Stimulated activated CD4-positive, alpha-beta T cell treated with anti-CD3 and anti-CD28 coated beads, TNF-alpha, amount 100 ng/mL, for 48 hours (primary cell): ENCODE data around the gene ASGR1.
"Not testable (repeated sequence)": the region's sequence is repeated elsewhere in the genome, so short reads cannot be mapped to it uniquely, and the experiment has no call there.

Experiments used
- DNase-seq, 3 donors: peaks; one replicate each; pipeline ENCODE4 v3.0.0-alpha.2; 2020; ENCODE audit warnings: low read depth in 3 of 3

ASGR1 gene

DNA sequence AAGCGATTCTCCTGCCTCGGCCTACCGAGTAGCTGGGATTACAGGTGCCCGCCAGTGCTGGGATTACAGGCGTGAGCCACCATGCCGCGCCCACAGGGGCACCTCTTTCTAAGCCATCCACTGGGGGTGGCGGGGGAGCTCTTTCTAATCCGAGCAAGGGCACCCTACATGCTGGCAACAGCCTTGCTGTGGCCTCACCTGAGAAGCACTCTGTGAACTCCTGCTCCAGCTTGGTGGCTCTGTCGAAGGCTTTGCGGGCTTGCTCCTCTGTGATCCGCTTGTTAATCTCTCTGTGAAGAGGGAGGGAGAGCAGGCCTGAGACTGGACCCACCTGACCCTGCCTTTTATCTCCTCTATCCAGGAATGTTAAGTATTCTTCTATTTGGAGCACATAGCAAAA, 11.9 kb upstream of the ASGR1 start:
- no peak for DNase-seq

DNA sequence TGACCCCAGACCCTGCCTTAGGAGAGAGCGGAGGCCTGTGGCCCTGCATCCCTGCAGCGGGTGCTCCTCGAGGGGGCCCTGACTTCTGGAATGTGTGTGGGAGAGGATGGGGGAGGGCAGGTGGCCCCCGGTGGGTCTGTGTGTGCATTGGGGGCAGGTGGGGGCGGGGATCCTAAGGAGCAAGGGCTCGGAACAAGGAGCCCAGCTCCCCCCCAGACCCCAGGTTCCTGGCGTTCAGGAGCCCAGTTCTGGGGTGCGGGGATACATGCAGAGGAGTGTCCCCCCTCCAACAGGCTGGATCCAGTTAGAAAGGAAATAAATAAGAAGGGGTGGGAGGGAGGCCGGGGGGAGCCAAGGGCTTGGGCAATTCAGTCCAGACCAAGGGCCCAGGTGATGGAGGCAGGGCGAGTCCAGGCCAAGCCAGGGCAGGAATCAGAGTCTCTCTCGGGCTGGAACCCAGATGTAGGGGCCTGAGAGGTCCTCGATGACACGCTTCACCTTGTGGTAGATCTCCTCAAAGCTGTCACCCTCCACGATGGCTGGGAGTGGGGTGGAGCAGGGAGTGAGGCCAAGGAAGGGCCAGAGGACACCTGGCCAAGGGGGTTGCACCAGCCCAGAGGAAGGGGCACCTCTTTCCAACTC, 11.2 kb upstream of the ASGR1 start:
- DNase-seq, result no peak

DNA sequence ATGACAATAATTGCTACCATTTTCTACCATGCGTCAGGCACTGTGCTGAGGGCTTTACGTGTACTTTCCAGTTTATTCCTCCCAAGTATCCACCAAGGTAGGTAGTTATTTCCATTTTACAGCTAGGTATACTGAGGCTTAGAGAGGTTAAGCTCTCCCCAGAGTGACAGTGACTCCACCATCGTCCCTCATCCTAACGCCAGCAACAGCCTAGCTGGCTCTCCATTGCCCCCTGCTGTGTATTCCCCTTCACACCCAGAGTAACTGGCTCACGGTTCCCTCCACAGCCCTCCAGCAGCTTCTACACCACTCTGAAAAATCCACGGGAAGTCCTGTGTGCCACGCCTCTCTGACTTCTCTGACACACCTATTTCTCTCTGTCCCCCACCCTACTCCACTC, 7.1 kb upstream of the ASGR1 start:
- DNase-seq, result no peak

DNA sequence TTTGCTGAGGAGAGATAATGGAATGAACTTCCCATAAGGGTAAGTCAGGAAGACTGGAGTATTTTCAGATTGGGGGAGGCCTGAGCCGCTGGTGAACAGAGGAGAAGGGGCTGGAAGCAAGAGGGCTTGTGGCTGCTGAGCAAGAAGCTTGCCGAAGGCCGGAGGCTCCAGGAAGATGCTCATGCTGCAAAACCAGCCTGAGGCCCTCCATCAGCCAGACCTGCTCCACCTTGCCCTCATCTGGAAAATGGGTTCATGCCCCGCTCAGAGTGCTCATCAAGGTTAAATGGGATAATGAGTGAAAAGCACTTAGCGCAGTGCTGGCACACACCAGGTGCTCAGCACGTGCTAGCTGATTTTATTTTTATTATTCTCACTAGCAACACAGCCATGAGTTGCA, 5.5 kb upstream of the ASGR1 start:
- no peak for DNase-seq

DNA sequence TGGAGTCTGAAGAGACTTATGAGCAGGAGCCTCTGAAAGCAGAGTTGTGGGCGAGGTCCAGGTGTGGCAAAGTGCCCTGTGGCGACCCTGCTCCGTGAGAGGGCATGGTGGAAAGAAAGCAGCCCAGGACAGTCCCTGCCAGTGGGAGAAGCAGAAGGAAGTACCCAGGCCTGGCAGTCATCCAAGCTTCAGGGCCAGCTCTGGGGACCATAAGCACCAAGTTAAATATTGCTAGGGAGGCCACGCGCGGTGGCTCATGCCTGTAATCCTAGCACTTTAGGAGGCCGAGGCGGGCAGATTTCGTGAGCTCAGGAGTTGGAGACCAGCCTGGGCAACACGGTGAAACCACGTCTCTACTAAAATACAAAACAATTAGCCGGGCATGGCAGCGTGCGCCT, 4.9 kb upstream of the ASGR1 start:
- no peak for DNase-seq

DNA sequence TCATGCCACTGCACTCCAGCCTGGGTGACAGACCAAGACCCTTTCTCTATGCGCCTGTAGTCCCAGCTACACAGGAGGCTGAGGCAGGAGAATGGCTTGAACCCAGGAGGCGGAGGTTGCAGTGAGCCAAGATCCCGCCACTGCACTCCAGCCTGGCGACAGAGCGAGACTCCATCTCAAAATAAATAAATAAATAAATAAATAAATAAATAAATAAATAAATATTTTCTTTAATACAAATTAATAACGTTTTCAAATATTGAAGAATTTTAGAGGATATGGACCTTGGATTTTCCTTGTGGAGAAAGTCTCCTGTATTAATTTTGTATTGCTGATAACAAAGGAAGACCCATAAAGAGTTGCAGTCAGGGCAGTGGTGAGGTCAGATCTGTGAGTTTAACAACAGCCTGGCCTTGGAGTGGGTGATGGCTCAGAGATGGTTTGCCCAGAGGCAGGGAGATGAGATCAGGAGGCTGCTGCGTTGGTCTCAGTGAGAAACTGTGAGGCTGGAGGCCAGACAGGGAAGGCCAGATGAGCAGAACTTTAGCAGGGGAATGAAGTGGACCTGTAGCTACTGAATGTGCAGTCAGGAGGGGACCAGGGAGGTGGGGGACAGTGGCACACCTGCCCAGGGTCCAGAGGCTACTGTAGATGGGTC, 4.4 kb upstream of the ASGR1 start:
- DNase-seq, result no peak

DNA sequence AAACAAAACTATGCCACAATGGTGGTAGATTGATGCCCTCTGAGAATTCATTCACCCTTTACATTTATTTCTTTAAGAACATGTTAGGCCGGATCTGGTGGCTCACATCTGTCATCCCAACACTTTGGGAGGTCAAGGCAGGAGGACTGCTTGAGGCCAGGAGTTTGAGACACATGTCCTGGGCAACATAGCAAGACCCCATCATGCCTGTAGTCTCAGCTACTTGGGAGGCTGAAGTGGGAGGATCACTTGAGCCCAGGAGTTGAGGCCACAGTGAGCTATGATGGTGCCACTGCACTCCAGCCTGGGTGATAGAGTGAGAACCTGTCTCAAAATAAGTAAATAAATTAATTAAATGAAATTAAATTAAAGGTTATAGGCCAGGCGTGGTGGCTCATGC, 2.9 kb upstream of the ASGR1 start:
- not testable (repeated sequence) for DNase-seq

DNA sequence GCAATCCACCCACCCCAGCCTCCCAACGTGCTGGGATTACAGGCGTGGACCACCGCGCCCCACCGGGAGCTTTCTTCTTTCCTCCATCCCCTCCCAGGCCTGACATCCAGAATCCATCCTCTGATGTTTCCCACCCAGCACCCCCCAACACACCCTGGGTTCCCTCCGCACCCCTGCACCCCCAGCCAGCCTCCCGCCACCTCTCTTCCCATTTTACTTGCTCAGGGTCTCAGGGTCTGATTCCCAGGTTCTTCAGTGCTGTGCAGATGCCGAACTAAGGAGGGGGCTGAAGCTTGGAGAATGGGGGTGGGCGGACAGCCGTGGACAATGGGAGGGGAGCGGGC, 225 bp downstream of the ASGR1 start:
- DNase-seq, result no peak

DNA sequence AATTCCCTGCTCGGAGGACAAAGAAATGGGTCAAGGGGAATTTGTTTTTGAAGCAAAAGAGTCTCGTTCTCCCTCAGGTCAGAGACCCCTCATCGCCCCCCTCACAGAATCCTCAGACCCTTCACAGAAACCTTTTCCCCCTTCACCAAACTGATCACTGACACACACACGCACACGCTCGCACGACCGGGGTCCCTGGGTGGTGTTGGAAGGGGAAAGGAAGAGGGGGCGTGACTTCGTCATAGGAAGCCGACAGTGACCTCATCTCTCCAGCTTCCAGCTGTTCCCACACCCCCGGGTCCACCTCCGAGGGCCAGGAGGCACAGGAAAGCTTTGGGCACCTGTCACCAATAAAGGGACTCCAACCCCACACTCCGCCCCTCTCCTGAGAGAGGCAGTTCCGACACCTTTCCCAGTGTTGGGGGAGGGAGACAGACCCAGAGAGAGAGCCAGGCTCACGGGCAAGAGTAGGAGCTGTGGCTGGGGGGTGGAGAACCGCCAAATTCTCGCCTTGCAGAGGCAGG, 1.2 kb downstream of the ASGR1 start:
- no peak for DNase-seq

DNA sequence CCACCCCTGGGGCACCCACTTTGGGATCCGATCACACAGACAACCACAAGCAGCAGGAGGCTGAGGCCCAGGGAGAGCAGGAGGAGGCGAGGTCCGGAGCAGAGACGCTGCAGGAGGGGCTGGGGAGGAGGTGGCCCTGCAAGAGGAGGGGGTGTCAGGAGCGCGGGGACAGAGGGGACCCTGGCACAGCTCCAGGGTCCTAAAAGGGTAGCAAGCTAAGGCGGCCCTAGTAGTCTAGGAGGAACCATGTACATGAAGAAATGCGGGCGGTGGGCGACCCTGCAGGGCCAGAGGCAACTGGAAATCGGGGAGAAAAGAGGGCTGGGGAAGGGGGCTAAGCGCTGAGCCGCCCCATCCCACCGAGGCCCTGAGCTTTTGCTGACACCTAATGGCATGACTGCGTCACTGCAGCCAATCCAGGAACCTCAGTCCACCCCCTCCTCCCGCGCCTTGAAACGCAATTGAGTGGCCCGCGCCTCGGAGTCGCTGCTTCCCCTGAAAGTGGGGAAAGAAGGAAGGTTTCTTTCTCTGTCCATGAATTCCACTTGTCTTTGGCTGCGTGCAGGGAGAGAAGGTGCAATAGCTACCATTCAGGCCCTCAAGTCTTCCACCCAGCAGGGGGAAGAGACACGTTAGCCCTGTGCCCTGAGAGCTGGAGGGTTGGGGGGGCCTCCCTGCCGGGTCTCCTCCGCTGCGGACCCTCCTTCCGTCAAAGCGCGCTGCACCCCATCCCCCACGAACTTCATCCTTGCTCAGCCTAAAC, 1.8 kb downstream of the ASGR1 start:
- peak; percentile 33 to 43 (median 34) for DNase-seq

DNA sequence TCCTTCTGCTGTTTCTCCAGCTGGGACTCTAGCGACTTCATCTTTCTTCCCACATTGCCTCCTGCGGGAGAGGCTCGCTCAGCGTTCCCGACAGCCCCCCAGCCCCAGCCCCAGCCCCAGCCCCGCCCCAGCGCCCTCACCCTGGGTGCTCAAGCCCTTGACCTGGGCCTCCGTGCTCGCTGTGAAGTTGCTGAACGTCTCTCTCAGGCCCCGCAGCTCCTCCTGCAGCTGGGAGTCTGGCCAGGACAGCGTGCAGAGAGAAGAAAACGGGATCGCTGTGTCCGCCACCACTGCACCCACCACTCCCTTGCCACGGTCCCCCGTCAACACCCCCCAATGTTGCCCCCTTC, 2.4 kb downstream of the ASGR1 start:
- DNase-seq, result no peak

DNA sequence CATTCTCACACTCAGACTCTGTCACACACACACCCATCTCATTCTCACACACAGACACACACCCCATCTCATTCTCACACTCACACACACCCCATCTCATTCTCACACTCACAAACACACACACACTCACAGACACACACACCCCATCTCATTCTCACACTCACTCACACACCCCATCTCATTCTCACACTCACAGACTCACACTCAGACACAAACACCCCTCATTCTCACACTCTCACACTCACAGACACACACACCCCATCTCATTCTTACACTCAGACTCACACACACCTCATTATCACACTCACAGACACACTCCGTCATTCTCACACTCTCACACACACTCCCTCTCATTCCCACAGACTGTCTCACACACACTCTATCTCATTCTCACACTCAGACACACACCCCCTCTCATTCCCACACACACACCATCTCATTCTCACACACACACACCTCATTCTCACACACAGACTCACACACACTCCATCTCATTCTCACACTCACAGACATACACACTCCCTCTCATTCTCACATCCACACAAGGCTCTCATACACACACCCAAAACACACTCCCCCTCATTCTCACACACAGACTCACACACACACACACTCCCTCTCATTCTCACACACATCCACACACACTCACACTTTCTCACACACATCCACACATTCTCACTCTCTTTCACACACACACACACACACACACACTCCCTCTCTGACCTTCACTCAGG, 2.9 kb downstream of the ASGR1 start:
- DNase-seq, result no peak

DNA sequence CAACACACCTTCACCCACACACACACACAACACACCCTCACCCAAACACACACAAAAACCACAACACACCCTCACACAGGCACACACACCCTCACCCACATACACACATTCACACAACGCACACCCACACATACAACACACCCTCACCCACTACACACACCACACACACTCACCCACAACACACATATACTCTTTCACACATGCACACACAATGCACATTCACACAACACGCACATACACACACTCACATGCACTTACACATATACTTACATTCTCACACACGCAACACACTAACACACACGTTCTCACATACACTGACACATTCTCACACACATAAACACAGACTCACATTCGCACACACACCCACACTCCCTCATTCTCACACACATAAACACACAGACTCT, 3.8 kb downstream of the ASGR1 start:
- DNase-seq, result no peak

DNA sequence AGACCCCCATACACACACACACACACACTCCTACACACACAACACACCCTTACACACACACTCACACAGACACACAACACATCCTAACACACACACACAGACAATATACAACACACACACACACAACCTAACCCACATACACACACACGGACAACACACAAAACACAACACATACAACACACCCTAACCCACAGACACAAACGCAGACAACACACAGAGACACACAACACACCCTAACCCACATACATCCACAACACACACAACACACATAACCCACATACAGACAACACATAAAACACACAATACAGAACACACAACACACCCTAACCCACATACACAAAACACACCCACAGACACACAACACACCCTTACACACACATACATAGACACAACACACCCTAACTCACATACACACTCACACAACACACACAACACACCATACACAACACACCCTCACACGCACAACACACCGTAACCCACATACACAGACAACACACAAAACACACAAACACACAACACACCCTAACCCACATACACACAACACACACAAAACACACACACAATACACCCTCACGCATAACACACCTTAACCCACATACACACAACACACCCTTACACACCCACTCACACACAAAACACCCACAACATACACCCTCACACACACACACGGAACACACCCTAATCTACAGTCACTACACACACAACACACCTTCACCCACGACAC, 4.4 kb downstream of the ASGR1 start:
- no peak for DNase-seq

DNA sequence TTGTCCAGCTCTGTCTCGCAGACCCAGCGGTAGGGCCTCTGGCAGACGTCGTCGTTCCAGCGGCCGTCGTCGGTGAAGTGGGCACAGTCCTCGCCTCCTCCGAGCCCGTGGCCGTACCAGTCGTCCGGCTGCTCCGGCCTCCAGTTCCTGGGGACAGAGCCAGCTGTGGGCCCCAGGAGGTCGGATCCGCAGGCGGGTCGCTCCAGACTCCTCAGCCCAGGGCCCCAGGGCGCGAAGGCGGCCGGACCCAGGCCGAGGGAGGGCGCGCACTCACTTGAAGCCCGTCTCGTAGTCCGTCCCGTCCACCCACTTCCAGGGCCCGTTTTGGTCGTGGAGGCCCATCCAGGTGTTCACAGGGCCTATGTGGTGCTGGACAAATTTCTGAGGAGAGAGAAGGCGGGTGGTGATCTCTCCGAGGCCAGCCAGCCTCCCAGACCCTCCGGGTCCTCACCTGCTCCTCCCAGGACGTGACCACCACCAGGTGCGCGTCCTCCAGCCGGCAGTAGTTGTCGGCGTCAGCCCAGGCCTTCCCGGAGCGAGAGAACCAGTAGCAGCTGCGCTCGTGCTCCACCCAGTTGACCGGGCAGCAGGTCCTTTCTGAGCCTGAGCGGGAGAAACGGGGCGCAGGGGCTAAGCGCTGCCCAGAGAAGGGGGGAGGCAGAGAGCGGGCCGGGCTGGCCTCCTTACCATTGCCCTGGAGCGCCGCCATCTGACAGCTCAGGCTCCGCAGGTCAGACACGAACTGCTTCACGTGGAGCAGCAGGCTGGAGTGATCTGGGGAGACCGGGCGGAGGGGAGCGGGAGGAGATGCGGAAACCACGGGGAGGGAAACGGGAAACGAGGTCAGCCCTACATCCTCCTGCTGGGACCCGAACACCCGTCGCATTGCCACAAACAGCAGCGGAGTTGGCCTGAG, 5.2 kb downstream of the ASGR1 start:
- peak; percentile 21 to 33 (median 25) for DNase-seq

DNA sequence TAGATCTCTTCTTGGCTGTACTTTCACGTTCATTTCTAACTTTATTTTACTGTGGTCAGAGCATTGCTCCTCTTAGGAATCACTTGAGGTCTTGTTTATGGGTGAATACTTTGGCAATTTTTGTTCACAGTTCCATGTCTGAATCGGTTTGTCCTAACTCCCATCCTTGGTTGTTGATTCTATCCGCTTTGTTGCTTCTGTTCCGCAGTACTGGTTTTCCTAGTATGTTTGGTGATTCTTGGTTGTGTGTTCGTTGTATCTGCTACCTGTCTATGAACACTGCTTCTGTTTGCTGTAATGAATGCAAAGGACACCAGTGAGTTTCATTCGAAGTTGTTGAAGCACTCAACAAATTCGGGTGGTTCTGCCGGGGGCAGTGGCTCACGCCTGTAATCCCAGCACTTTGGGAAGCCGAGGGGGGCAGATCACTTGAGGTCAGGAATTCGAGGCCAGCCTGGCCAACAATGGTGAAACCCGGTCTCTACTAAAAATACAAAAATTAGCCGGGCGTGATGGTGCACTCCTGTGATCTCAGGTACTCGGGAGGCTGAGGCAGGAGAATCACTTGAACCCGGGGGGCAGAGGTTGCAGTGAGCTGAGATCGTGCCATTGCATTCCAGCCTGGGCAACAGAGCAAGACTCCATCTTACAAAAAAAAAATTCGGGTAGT, 6.5 kb downstream of the ASGR1 start:
- not testable (repeated sequence) for DNase-seq

DNA sequence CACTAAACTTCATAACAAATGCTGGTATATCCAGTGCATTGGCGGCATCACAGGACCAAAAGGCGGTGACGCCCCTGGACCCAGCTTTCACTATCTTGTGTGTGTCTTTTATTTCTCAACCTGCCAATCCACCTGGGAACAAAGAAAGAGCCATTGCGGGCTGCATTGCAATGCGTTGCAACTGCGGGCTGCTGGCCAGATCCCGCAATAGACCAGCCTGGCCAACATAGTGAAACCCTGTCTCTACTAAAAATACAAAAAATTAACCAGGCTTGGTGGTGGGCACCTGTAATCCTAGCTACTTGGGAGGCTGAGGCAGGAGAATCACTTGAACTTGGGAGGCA, 9.6 kb downstream of the ASGR1 start:
- DNase-seq, result not testable (repeated sequence)

DNA sequence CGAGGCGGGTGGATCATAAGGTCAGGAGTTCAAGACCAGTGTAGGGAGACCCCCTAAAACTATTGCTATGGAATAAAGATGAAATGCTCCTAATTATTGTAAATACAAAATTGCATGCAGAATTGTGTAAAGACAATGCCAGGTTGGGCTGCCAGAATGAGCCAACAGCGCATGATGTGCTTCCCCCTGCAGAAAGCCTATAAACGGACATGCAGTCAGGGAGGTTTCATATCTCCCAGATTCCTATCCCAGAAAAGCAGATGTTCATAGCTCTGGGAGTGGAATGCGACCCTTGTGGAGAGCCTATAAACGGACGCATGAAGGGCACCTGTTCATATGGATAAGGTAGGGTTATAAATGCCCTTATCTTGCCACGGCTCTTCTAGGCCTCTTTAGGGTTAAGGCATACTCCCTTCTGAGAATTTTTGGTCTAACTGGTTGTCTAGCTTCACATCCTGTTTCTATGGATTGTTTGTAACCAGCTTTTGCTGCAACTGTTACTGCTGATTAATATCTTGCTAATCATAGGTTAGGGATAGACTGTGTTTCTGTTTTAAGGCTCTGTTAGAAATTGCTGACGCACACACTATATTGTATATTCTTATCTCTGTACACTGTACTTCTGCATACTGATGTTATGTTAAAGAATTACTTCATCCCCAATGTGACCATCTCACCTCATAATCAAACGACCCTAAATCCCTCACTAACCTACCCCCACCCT, 10.2 kb downstream of the ASGR1 start:
- DNase-seq, result not testable (repeated sequence)

DNA sequence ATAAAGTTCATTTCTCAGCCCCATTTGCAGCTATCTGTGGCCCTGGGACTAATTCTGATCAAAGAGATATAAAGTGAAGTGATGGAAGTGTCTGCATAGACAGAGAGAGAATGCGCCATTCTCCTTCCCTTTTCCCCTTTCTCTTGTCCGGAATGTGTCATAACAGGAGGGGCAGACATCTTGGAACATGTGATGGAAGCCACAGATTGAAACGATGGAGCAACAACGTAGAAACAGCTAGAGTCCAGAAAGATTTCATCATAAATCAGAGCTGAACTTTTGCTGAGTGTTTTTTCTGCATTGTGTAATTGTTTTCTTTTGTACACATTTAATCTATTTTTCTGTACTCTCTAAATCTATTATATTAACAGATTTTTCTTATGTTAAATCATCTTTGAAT, 11.3 kb downstream of the ASGR1 start:
- no peak for DNase-seq

DNA sequence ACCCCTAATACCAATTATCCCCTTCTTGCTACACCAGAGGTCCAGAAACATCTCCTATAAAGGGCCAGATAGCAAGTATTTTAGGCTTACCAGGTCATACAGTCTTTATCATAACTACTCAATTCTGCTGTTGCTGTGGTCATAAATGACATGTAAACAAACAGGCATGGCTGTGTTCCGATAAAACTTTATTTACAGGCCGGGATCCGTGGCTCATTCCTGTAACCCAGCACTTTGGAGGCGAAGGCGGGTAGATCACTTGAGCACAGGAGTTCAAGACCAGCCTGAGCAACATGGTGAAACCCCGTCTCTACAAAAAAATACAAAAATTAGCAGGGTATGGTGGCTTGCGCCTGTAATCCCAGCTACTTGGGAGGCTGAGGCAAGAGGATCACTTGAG, 12.3 kb downstream of the ASGR1 start:
- DNase-seq, result no peak
